Transverse colon (tissue), 3 donors: ENCODE measurements around the gene SCN8A.

ENCODE experiments used
- EP300 ChIP-seq: sonication (generic); formaldehyde crosslinking; IDR thresholded peaks from one replicate; pipeline ENCODE4 v1.6.1; 2017; ENCODE audit warnings: antibody characterized with exemption, low read depth
- TF ChIP-seq, protein P1 (sequence below), 5 experiments: fragments of 200-600 bp in 3 of 5; fragments of 450-650 bp in 2 of 5; sonication (generic) in 3 of 5; IDR thresholded peaks; 1 replicate in 2 of 5; 2 replicates in 3 of 5; pipeline ENCODE4 v1.5.1; 2016 to 2017; ENCODE audit warnings: antibody characterized with exemption in 5 of 5, inconsistent platforms in 3 of 5, mild to moderate bottlenecking in 2 of 5, moderate library complexity in 1 of 5

DNA sequence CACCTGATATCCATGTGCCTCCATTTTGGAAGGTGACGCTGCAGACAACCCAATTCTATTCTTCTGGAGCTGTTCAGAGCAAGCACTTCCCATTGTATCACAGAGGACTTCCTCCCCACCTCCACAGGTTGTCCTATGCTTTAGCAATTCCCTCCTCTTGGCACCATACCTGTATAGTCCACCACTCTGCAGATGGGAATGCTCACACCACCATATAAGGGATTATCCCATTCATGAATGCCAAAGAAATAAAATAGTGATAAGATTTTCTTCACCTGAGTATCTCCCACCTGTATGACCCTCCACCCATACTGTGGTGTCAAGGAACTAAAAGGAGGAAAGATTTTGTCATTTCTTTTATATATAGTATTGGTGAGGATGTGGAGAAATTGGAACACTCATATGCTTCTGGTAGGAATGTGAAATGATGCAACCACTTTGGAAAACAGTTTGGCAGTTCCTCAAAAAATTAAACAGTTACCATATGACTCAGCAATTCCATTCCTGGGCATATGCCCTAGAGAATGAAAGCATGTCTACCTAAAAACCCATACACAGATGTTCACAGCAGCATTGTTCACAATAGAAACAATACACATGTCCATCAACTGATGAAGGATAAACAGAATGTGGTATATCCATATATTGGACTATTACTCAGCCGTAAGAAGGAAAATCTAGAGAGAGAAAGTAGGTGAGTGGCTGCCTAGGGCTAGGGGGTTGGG, 182.3 kb downstream of the SCN8A start:
- TF ChIP-seq, protein P1, sequence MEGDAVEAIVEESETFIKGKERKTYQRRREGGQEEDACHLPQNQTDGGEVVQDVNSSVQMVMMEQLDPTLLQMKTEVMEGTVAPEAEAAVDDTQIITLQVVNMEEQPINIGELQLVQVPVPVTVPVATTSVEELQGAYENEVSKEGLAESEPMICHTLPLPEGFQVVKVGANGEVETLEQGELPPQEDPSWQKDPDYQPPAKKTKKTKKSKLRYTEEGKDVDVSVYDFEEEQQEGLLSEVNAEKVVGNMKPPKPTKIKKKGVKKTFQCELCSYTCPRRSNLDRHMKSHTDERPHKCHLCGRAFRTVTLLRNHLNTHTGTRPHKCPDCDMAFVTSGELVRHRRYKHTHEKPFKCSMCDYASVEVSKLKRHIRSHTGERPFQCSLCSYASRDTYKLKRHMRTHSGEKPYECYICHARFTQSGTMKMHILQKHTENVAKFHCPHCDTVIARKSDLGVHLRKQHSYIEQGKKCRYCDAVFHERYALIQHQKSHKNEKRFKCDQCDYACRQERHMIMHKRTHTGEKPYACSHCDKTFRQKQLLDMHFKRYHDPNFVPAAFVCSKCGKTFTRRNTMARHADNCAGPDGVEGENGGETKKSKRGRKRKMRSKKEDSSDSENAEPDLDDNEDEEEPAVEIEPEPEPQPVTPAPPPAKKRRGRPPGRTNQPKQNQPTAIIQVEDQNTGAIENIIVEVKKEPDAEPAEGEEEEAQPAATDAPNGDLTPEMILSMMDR (IDR thresholded peaks at IDR 0.05), result no peak
- TF ChIP-seq EP300, result no peak
